ENCODE measurements around the gene JAKMIP2.

- TF ChIP-seq EZH2 (IDR thresholded peaks at IDR 0.05; ENCODE audit: insufficient read depth, poor library complexity, severe bottlenecking) (no peak), EZH2phosphoT487 (IDR thresholded peaks at IDR 0.05; ENCODE audit: insufficient read depth, low read depth) (no peak)
Measured at GRCh38 chr5:147621016-147621415, 161.5 kb downstream of the JAKMIP2 start.

Measured in GM23248 (cell line).